K562 (cell line): ENCODE measurements around the gene LMNTD2. TPM values are rescaled to one million over a fixed set of nuclear protein-coding genes. Genes with fewer than 3 reads are reported as not detected.

Source experiments
- CCNT2 ChIP-seq: IDR thresholded peaks from 2 replicates; pipeline ENCODE4 v1.6.1; 2011; ENCODE audit warnings: borderline replicate concordance, low read depth, mild to moderate bottlenecking, moderate library complexity, mixed read lengths, low read length; ENCODE audit not compliant: insufficient read length; ENCODE audit errors: extremely low read depth
- CHD2 ChIP-seq: IDR thresholded peaks from 2 replicates; pipeline ENCODE4 v1.6.1; 2011; ENCODE audit warnings: low read depth, low read length
- E2F3 ChIP-seq: fragments of 250-450 bp; sonication (Bioruptor Pico); IDR thresholded peaks from 2 replicates; pipeline ENCODE4 v1.4.0; 2020; ENCODE audit warnings: mild to moderate bottlenecking
- EWSR1 ChIP-seq: fragments of 450-650 bp; IDR thresholded peaks from 2 replicates; pipeline ENCODE4 v1.6.1; 2018; ENCODE audit warnings: borderline replicate concordance, mild to moderate bottlenecking, low read depth, moderate library complexity; ENCODE audit not compliant: partially characterized antibody
- EZH2 ChIP-seq: IDR thresholded peaks from 2 replicates; pipeline ENCODE4 v1.6.1; 2012; ENCODE audit warnings: low read depth, mild to moderate bottlenecking, inconsistent platforms, low read length, borderline replicate concordance
- NEUROD1 ChIP-seq: fragments of 150-350 bp; IDR thresholded peaks from 2 replicates; pipeline ENCODE4 v1.6.1; 2014; ENCODE audit warnings: borderline replicate concordance, low read length, low read depth; ENCODE audit not compliant: partially characterized antibody
- PHF8 ChIP-seq: fragments of 200-600 bp; sonication (generic); IDR thresholded peaks from 2 replicates; pipeline ENCODE4 v1.6.1; 2012; ENCODE audit warnings: mixed run types, mild to moderate bottlenecking, inconsistent platforms, low read length, moderate library complexity, borderline replicate concordance
- PML ChIP-seq: IDR thresholded peaks from 2 replicates; pipeline ENCODE4 v1.6.1; 2012; ENCODE audit warnings: low read length, inconsistent platforms
- POLR3G ChIP-seq: IDR thresholded peaks from 2 replicates; pipeline ENCODE4 v1.6.1; 2011; ENCODE audit not compliant: insufficient read length, insufficient replicate concordance; ENCODE audit errors: extremely low read depth
- RBM15 ChIP-seq: fragments of 200-400 bp; formaldehyde crosslinking; IDR thresholded peaks from 2 replicates; pipeline ENCODE4 v1.6.1; 2018; ENCODE audit warnings: mild to moderate bottlenecking, low read length, moderate library complexity; ENCODE audit not compliant: insufficient read depth
- TEAD2 ChIP-seq: fragments of 450-650 bp; IDR thresholded peaks from 2 replicates; pipeline ENCODE4 v1.6.1; 2016; ENCODE audit warnings: missing genetic modification characterization, control low read depth, missing compliant biosample characterization
- XRCC5 ChIP-seq: fragments of 200-400 bp; formaldehyde crosslinking; IDR thresholded peaks from 2 replicates; pipeline ENCODE4 v1.6.1; 2017; ENCODE audit warnings: low read depth, mild to moderate bottlenecking, low read length
- ZNF134 ChIP-seq: fragments of 250-450 bp; sonication (Bioruptor Pico); conservative IDR thresholded peaks from 2 replicates; pipeline ENCODE4 v1.4.0; 2020
- ZNF644 ChIP-seq: fragments of 200-800 bp; sonication (Bioruptor generic); IDR thresholded peaks from 2 replicates; pipeline ENCODE4 v1.6.1; 2016; ENCODE audit warnings: low read depth, missing genetic modification characterization, missing compliant biosample characterization
- ZNF778 ChIP-seq: fragments of 450-650 bp; formaldehyde crosslinking; IDR thresholded peaks from 2 replicates; pipeline ENCODE4 v1.4.0; 2020; ENCODE audit warnings: mild to moderate bottlenecking, moderate library complexity
- polyA plus RNA-seq, 8 experiments: library from polyadenylated mRNA; depleted of rRNA in 4 of 8; stranded (reverse) in 5 of 8; unstranded in 3 of 8; fragments of >200 nt; fragmentation: Nextera tagmentation in 2 of 8; fragmentation: Illumina TruSeq in 1 of 8; extraction: Ambion mirVana in 2 of 8; extraction: Trizol in 1 of 8; gene quantifications; 2 replicates each; pipeline versions ENCODE4 v1.2.1 to v1.2.3, GENCODE V29; 2011 to 2014; ENCODE audit warnings: inconsistent platforms in 1 of 8, missing spikeins in 1 of 8
- total RNA-seq, 7 experiments: library from RNA; depleted of rRNA in 6 of 7; stranded (reverse); fragments of >200 nt in 6 of 7; fragmentation: Illumina TruSeq in 2 of 7; extraction: Trizol in 2 of 7; gene quantifications; 2 replicates each; pipeline versions ENCODE4 v1.2.1 to v1.2.3, GENCODE V29; 2011 to 2021; ENCODE audit warnings: low replicate concordance in 1 of 7
- TF ChIP-seq, protein P1 (sequence below): fragments of 250-450 bp; sonication (Bioruptor Pico); IDR thresholded peaks from 2 replicates; pipeline ENCODE4 v1.8.0; 2022; ENCODE audit warnings: moderate library complexity, mild to moderate bottlenecking, inconsistent platforms
- TF ChIP-seq, protein P2 (sequence below): IDR thresholded peaks from 2 replicates; pipeline ENCODE4 v1.6.1; 2016; ENCODE audit warnings: missing genetic modification characterization, missing compliant biosample characterization
- TF ChIP-seq, protein P3 (sequence below): fragments of 250-450 bp; sonication (Bioruptor Pico); IDR thresholded peaks from 2 replicates; pipeline ENCODE4 v1.5.0; 2021; ENCODE audit warnings: mild to moderate bottlenecking, moderate library complexity
- TF ChIP-seq, protein P4 (sequence below): sonication (generic); formaldehyde crosslinking; IDR thresholded peaks from 2 replicates; pipeline ENCODE4 v1.8.1; 2023; ENCODE audit warnings: mild to moderate bottlenecking, missing genetic modification reagents

LMNTD2 gene
- total and polyA plus RNA-seq, 9 of the 15 experiments (the other 6 are each of a cell fraction or from before 2014, with no cell fraction given) = 0.48 to 4.2 (median 1.5) TPM; not detected in 3

DNA sequence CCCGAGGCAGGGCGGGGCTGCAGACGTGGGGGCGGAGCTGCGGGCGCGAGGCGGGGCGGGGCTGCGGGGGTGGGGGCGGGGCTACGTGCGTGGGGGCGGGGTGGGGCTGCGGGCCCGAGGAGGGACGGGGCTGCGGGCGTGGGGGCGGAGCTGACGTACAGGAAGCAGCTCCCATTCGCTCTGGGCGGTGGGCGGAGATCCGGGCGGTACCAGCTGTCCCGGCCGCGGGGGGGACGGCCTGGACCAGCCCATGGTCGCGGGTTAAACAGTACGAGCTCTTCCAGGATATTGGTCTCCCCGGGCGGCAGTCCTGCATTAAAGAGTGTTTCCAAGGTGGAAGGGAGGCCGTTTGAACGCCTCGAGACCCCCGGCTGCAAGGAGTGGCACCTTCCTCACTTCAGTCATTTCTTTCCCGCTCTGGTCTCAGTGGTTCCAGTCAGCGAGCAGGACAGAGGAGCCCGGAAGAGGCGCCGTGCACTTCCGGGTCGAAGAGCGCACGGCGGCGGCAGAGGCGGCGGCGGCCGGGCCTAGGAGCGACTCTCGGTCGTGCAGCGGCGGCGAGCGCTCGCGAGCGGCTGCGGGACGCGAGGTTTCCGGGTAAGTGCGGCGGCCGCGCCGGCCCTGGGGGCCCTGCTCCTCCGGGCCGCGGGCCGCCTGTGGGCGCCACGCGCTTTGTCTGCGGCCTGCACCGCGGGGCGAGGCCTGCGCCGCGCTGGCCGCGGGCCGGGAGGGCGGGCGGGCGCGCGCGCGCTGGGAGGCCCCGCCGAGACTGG is 15.6 kb upstream of the LMNTD2 start, which contains the start of gene PHRF1 (continued):
- TF ChIP-seq POLR3G = no peak
- peak; percentile 93 for TF ChIP-seq E2F3 (CRISPR knock-in tag)
- no peak for TF ChIP-seq PML
- peak; percentile 80; the same call in 1 of the 2 replicates for TF ChIP-seq PHF8
- no peak for TF ChIP-seq TEAD2 (tag)
- TF ChIP-seq ZNF644 (tag) = no peak
- TF ChIP-seq ZNF778 = no peak
- TF ChIP-seq, protein P1, sequence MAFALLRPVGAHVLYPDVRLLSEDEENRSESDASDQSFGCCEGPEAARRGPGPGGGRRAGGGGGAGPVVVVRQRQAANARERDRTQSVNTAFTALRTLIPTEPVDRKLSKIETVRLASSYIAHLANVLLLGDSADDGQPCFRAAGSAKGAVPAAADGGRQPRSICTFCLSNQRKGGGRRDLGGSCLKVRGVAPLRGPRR (CRISPR knock-in tag) = no peak
- TF ChIP-seq CHD2 = no peak; the same call in 1 of the 2 replicates
- TF ChIP-seq EZH2 = no peak
- no peak for TF ChIP-seq XRCC5
- TF ChIP-seq, protein P2, sequence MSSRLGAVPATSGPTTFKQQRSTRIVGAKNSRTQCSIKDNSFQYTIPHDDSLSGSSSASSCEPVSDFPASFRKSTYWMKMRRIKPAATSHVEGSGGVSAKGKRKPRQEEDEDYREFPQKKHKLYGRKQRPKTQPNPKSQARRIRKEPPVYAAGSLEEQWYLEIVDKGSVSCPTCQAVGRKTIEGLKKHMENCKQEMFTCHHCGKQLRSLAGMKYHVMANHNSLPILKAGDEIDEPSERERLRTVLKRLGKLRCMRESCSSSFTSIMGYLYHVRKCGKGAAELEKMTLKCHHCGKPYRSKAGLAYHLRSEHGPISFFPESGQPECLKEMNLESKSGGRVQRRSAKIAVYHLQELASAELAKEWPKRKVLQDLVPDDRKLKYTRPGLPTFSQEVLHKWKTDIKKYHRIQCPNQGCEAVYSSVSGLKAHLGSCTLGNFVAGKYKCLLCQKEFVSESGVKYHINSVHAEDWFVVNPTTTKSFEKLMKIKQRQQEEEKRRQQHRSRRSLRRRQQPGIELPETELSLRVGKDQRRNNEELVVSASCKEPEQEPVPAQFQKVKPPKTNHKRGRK (tag) = no peak
- peak; percentile 34 for TF ChIP-seq CCNT2
- TF ChIP-seq ZNF134 (CRISPR knock-in tag) = no peak
- no peak for TF ChIP-seq RBM15
- TF ChIP-seq EWSR1 = no peak
- TF ChIP-seq, protein P3, sequence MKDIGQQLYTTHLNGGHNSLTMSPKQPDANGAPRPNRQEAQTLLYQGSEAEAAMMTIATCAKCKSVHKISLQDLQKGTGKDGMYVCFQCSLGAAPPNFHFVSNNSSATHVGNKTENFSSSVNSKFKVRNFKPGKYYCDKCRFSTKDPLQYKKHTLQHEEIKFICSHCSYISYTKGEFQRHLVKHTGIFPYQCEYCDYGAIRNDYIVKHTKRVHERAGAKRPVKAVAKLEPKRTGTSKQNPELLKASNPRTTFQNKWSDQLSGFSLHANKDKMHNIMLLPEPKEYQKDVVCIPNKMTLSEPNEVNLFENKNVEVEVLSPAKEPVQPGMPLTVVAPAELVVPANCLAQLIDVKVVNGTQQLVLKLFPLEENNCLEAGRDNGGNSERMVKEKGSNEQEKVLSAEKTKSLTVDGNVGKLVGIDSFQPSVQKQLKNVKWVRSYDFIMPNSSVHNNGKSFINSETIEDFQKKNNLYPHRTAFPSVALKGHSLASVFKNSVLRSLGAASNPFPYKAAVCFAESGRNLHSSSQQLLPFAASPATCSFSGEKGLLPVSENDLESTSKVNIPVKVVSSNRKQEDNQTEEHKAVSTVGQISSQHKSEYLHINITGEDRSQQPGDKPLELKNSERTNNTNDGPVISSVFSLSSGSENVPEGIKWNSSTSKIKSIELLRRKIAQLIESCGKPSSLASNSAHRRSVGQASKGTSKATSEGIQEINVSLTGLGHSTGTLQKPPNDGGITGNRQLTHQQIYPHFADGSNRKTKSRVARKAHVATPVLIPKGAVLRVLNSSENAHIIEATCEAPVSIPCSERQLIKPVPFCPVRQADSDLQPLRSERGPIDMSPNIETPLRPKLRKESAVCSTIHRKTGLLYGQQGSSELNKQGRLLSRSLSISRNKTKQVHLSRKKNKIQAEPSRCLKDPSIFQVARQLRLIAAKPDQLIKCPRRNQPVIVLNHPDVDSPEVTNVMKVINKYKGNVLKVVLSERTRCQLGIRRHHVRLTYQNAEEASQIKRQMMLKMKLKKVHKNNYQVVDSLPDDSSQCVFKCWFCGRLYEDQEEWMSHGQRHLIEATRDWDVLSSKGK (CRISPR knock-in tag) = no peak
- peak; percentile 55 for TF ChIP-seq NEUROD1
- TF ChIP-seq, protein P4, sequence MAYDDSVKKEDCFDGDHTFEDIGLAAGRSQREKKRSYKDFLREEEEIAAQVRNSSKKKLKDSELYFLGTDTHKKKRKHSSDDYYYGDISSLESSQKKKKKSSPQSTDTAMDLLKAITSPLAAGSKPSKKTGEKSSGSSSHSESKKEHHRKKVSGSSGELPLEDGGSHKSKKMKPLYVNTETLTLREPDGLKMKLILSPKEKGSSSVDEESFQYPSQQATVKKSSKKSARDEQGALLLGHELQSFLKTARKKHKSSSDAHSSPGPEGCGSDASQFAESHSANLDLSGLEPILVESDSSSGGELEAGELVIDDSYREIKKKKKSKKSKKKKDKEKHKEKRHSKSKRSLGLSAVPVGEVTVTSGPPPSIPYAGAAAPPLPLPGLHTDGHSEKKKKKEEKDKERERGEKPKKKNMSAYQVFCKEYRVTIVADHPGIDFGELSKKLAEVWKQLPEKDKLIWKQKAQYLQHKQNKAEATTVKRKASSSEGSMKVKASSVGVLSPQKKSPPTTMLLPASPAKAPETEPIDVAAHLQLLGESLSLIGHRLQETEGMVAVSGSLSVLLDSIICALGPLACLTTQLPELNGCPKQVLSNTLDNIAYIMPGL = no peak
